ENCODE data around the gene CHD9NB.
"Not testable (repeated sequence)": the region's sequence is repeated elsewhere in the genome, so short reads cannot be mapped to it uniquely, and the experiment has no call there.

CHD9NB gene

GRCh38 chr16:53083119-53083518 lies 30.4 kb upstream of the CHD9NB start:
- no peak for DNase-seq

DNA sequence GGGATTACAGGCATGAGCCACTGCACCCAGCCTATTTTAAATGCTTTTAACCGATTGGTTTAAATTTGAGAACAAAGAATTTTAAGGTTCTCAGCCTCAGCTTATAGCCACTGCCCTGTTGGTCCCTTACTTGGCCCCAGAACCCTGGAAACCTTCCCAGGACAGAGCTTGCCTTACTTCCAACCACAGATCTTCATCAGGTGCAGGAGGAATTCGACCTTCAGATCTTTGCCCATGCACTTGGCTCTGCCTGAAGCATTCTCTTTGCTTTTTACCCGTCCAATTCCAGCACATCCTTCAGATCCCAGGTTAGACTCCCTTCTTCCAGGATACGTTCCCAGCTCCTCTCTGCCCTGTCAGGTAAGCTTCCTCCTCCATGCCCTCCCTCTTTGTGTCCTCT lies 29.8 kb upstream of the CHD9NB start:
- DNase-seq: no peak

DNA sequence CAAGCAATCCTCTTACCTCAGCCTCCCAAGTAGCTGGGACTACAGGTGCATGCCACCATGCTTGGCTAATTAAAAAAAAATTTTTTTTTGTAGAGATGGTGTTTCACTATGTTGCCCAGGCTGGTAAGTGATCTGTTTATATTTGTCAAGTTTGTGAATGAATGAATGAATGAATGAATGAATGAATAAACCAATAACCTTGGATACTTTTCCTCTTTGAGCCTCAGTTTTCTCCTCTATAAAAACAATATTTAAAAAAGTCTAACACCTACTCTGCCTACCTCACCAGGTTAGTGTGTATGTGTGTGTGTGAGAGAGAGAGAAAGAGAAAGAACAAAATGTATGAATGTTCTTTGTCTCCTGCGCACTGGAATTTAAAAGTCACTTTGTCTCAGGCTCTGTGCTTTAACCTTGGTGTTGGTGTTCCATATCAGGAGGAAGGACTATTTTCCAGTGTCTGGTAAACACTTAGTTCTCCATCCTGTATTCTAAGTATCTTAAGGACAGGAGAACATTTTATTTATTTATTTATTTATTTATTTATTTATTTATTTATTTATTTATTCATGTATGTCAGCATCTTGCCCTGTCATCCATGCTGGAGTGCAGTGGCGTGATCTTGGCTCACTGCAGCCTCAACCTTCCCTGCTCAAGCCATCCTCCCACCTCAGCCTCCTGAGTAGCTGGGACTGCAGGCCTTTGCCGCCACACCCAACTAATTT lies 29.1 kb upstream of the CHD9NB start:
- DNase-seq: no peak

- DNase-seq: no peak
Observed at GRCh38 chr16:53081032-53081424, 28.3 kb upstream of the CHD9NB start.

DNA sequence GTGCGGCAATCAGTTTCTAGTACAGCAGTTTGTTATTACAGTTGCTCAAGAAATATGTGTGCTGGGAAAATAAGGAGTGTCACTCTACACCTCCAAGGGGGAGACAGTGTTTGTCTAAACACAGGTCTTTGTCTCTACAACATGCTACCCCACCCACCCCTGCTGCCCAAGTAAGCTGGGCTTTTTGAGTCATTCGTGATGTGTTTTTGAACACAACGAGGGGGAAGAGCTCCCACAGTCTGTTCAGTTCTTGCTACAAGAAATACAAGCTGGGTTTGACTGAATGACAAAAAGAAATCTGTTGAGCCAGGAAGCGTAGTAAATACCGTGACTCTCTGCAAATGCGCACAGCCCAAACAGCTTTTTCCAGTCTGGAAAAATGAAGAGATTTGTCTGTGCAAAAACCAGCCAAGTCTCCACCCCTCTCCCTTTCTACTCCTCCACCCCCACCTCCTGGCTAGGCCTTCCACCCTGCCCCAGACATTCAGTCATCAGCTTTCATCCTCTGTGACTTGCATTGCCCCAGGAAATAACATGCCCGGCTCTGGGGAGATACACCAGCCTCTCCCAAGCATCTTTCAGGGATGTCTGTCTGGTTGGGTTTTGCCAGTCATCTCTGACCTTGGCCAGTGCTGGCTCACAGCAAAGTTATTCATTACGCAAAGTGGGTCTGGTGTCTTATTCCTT lies 27.8 kb upstream of the CHD9NB start:
- DNase-seq: no peak

- DNase-seq: no peak
Observed at GRCh38 chr16:53078765-53079485, 26.2 kb upstream of the CHD9NB start.

GRCh38 chr16:53078247-53078646 lies 25.6 kb upstream of the CHD9NB start:
- DNase-seq: no peak

- DNase-seq: not testable (repeated sequence)
Observed at GRCh38 chr16:53075461-53075860, 22.8 kb upstream of the CHD9NB start.

- DNase-seq: not testable (repeated sequence)
Observed at GRCh38 chr16:53074296-53074695, 21.6 kb upstream of the CHD9NB start.

GRCh38 chr16:53073022-53073421 lies 20.3 kb upstream of the CHD9NB start:
- DNase-seq: no peak

- DNase-seq: no peak
Observed at GRCh38 chr16:53071748-53072301, 19.1 kb upstream of the CHD9NB start.

- no peak for DNase-seq
Observed at GRCh38 chr16:53069772-53070171, 17.1 kb upstream of the CHD9NB start.

DNA sequence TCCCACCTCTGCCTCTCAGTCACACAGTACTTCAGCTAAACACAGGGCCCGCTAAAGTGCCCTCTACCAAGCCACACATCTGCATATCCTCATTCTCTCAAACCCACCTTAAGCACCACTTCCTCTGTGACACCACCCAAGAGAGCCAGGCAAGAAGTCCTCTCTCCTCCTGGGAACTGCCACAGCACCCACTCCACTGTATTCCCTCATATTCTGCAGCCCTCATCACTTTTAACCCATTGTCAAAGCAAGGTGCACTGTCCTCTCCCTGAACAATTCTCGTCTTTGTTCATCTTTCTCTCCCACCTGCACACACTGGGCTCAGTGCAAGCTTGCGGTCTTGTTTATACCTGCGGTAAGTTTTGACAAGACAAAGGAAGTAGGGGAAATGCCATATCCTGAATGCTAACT lies 15.7 kb upstream of the CHD9NB start:
- DNase-seq: peak in 1 of 2 donors; percentile 31

DNA sequence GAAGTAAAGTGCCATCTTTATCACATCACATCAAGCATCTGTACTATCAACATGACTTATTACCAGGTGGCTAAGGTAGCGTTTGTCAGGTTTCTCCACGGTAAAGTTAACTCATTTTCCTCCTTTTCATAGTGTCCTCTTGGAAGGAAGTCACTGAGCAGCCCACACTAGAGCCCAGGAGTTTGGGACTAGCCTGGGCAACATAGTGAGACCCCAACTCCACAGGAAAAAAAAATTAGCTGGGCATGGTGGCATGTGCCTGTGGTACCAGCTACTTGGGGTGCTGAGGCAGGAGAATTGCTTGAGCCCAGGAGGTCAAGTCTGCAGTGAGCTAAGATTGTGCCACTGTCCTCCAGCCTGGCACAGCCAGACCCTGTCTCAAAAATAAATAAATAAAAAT lies 15.0 kb upstream of the CHD9NB start:
- no peak for DNase-seq

GRCh38 chr16:53065461-53066061 lies 12.9 kb upstream of the CHD9NB start:
- no peak for DNase-seq

GRCh38 chr16:53064081-53064578 lies 11.4 kb upstream of the CHD9NB start:
- no peak for DNase-seq

DNA sequence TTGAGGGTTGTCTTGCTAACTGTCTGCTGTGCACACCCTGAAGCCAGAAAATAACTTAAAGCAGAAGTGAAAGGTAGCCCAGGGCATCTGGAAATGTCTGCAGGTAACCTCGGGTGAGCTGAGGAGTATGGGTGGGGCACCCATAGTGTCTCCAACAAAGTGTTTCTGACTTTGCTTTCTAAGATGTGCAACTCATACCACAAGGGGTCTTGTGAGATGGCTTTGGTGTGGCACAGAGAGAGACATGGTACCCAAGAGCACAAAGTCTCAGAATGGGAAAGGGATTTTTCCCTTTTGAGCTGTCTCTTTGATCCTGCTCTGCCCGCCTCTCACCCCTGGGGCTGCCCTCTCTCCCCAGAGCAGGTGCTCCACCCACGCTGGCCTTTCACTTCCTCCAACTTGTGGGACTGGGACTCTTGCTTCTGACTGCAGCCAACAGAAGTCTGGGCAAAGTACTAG lies 9.0 kb upstream of the CHD9NB start:
- DNase-seq: peak; percentile 18 to 52

DNA sequence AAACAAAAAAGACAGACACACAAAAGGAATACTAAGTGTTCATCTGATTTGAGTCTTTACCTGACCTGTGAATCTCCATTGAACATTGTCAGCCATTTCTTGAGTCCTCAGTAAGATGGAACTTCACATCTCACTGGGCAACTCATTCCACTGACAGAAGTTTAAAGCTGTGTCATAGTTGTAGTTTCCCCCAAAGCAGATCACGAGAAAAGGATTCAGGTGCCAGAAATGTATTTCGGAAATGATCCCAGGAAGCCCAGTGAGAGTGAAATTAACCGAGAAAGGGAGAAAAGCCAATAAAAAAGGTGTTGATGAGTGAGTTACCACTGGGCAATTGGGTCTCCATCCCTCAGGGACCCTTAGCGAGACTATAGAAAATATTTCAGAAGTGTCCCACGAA lies 8.6 kb upstream of the CHD9NB start:
- no peak for DNase-seq

GRCh38 chr16:53059672-53060071 lies 7.0 kb upstream of the CHD9NB start:
- no peak for DNase-seq

DNA sequence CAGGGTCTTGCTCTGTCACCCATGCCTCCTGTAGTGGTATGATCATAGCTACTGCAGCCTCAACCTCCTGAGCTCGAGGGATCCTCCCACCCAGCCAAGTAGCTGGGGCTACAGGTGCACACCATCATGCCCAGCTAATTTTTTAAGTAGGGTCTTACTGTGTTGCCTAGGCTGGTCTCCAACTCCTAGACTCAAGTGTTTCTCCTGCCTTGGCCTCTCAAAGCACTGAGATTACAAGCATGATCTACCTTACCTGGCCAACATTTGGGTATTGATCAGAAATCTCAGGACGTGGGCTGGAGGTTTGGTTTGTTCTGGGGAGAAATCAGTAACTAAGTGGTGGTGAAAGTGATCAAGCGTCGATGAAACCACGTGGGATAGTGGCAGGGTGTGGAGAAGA lies 6.2 kb upstream of the CHD9NB start:
- no peak for DNase-seq

GRCh38 chr16:53058441-53058840 lies 5.7 kb upstream of the CHD9NB start:
- DNase-seq: no peak

DNA sequence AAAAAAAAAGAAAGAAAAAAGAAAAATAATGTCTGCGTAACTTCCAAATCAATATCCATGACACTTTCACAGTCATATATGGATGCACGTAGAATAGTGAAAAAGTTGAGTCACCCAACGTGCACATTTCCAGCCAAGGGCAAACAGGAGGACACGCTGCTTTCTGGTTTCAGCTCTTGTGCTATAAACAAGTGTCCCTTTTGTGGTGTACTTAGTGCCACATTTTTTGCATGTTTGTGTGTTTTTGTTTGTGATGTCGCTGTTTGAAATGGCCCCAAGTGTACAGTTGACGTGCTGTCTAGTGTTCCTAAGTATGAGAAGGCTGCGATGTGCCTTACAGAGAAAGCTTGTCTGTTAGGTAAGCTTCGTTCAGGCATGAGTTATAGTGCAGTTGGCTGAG lies 5.0 kb upstream of the CHD9NB start:
- DNase-seq: no peak

- no peak for DNase-seq
Observed at GRCh38 chr16:53056392-53056881, 3.7 kb upstream of the CHD9NB start.

All from CD4-positive, alpha-beta T cell treated with Interferon alpha-2 for 1 hour (primary cell).